GM13977 (cell line): Measurements from ENCODE around the gene GLB1L2.

ENCODE experiments used
- DNase-seq: peaks from one replicate; pipeline ENCODE4 v3.0.0; 2012; ENCODE audit warnings: low spot score
- in situ Hi-C: fragments of 300-500 bp; cut with MboI; formaldehyde crosslinking; loops from one replicate; pipeline ENCODE4 v1.12.0; 2022; ENCODE audit warnings: low sequenced_read_pairs, low pct_unique_long_range_greater_than_20kb, mixed read lengths, inconsistent platforms; ENCODE audit not compliant: unreplicated experiment
- TF ChIP-seq, protein P1 (sequence below): IDR thresholded peaks from 2 replicates; pipeline ENCODE4 v1.5.1; 2012; ENCODE audit warnings: mild to moderate bottlenecking, control low read depth; ENCODE audit not compliant: insufficient read depth; ENCODE audit errors: extremely low read depth, missing control alignments

Gene GLB1L2

GRCh38 chr11:134289167-134289566, 42.6 kb upstream of the GLB1L2 start:
- no peak for DNase-seq
- TF ChIP-seq, protein P1, sequence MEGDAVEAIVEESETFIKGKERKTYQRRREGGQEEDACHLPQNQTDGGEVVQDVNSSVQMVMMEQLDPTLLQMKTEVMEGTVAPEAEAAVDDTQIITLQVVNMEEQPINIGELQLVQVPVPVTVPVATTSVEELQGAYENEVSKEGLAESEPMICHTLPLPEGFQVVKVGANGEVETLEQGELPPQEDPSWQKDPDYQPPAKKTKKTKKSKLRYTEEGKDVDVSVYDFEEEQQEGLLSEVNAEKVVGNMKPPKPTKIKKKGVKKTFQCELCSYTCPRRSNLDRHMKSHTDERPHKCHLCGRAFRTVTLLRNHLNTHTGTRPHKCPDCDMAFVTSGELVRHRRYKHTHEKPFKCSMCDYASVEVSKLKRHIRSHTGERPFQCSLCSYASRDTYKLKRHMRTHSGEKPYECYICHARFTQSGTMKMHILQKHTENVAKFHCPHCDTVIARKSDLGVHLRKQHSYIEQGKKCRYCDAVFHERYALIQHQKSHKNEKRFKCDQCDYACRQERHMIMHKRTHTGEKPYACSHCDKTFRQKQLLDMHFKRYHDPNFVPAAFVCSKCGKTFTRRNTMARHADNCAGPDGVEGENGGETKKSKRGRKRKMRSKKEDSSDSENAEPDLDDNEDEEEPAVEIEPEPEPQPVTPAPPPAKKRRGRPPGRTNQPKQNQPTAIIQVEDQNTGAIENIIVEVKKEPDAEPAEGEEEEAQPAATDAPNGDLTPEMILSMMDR = no peak
- in situ Hi-C loops = no loop called here

GRCh38 chr11:134289789-134290188, 42.0 kb upstream of the GLB1L2 start:
- no peak for DNase-seq
- in situ Hi-C loops = no loop called here
- TF ChIP-seq, protein P1 = no peak

GRCh38 chr11:134290646-134291045, 41.1 kb upstream of the GLB1L2 start:
- TF ChIP-seq, protein P1 = no peak
- in situ Hi-C loops = no loop called here
- no peak for DNase-seq

GRCh38 chr11:134291196-134291595, 40.6 kb upstream of the GLB1L2 start:
- TF ChIP-seq, protein P1 = no peak
- no peak for DNase-seq
- in situ Hi-C loops = no loop called here

DNA sequence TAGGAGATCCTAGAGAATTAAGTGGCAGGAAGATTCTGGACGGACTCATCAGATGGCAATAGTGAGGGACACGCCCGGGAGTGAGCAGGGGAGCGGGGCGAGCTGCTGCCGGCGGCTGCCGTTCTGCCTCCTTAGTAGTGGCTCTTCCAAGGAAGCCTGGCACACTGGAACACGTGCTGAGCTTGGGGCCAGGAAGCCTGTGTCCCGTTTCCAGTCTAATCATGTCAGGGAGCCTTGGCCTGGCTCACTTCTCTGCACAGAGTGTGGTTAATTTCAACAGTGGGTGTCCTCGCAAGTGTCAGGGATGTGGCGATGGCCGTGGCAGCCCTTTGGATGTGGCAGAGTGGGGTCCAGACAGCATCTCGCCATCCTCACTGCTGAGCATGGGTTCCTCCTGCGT, 39.1 kb upstream of the GLB1L2 start:
- no peak for DNase-seq
- TF ChIP-seq, protein P1 = no peak
- in situ Hi-C loops = no loop called here

GRCh38 chr11:134293119-134294113, 38.4 kb upstream of the GLB1L2 start:
- in situ Hi-C loops = no loop called here
- TF ChIP-seq, protein P1 = no peak
- no peak for DNase-seq
